ENCODE results near the gene HOTAIR. TPM values are rescaled to one million over a fixed set of nuclear protein-coding genes. Genes with fewer than 3 reads are reported as not detected.
A peak's percentile ranks its signal among the peaks of the same experiment; 100 is the strongest.

The HOTAIR gene
- polyA plus RNA-seq, 1 donor from 2014 or later: not detected

- no peak overlapping the region for H3K9ac ChIP-seq (ENCODE audit: low read length)
These were observed 34.7 kb upstream of the HOTAIR start for GRCh38 chr12:54009171-54010052.

GRCh38 chr12:54008260-54008552, 33.5 kb upstream of the HOTAIR start:
- no peaks in the 10 kb centered on the region for H3K9me3 ChIP-seq (ENCODE audit: low read length)
- no peak overlapping the region for H2AFZ ChIP-seq (ENCODE audit: low read depth, low read length)
- no peaks in the 10 kb centered on the region for H3K9me2 ChIP-seq (ENCODE audit: insufficient read depth, low read length)
- no peaks in the 10 kb centered on the region for H3K79me2 ChIP-seq (replicated peaks; ENCODE audit: insufficient read depth, low read length)
- H3K27me3 ChIP-seq (ENCODE audit: insufficient read depth, low read depth, low read length): peaks cover 99% of the 10 kb centered on the region
- H3F3A ChIP-seq (ENCODE audit: insufficient read depth, low read length, poor library complexity, severe bottlenecking): no peaks in the 10 kb centered on the region
- H3K4me3 ChIP-seq (ENCODE audit: low read length): no peak overlapping the region
- H3K36me3 ChIP-seq (ENCODE audit: insufficient read depth, low read length): no peaks in the 10 kb centered on the region
- no peak overlapping the region for H3K27ac ChIP-seq (ENCODE audit: low read length)
- TF ChIP-seq SMC3 (conservative IDR thresholded peaks at IDR 0.05; ENCODE audit: poor library complexity): no peak
- no peak overlapping the region for H3K4me2 ChIP-seq (ENCODE audit: low read length)
- H4K20me1 ChIP-seq (ENCODE audit: insufficient read depth): no peaks in the 10 kb centered on the region
- no peak overlapping the region for H3K9ac ChIP-seq (ENCODE audit: low read length)

More at GRCh38 chr12:54009171-54010052, 34.7 kb upstream of the HOTAIR start:
- peak overlapping the region; percentile 55 for H3K4me3 ChIP-seq (ENCODE audit: low read length)
- no peak overlapping the region for H2AFZ ChIP-seq (ENCODE audit: low read depth, low read length)
- TF ChIP-seq EZH2 (IDR thresholded peaks at IDR 0.05; ENCODE audit: borderline replicate concordance, insufficient read depth, low read length, poor library complexity, severe bottlenecking): no peak
- no peak for TF ChIP-seq RAD21 (conservative IDR thresholded peaks at IDR 0.05)
- TF ChIP-seq POLR2AphosphoS5 (IDR thresholded peaks at IDR 0.05): no peak
- TF ChIP-seq TAF1 (IDR thresholded peaks at IDR 0.05; ENCODE audit: low read depth): peak; percentile 39
- H3F3A ChIP-seq (ENCODE audit: insufficient read depth, low read length, poor library complexity, severe bottlenecking): no peaks in the 10 kb centered on the region
- no peak overlapping the region for H3K27ac ChIP-seq (ENCODE audit: low read length)
- H3K4me2 ChIP-seq (ENCODE audit: low read length): no peak overlapping the region
- no peaks in the 10 kb centered on the region for H3K9me3 ChIP-seq (ENCODE audit: low read length)
- no peaks in the 10 kb centered on the region for H3K36me3 ChIP-seq (ENCODE audit: insufficient read depth, low read length)
- H3K9me2 ChIP-seq (ENCODE audit: insufficient read depth, low read length): no peaks in the 10 kb centered on the region
- H3K27me3 ChIP-seq (ENCODE audit: insufficient read depth, low read depth, low read length): peaks cover 99% of the 10 kb centered on the region
- no peaks in the 10 kb centered on the region for H3K79me2 ChIP-seq (replicated peaks; ENCODE audit: insufficient read depth, low read length)
- no peaks in the 10 kb centered on the region for H4K20me1 ChIP-seq (ENCODE audit: insufficient read depth)

- H3K79me2 ChIP-seq (replicated peaks; ENCODE audit: insufficient read depth, low read length): no peaks in the 10 kb centered on the region
- no peak overlapping the region for H3K27ac ChIP-seq (ENCODE audit: low read length)
- H3K27me3 ChIP-seq (ENCODE audit: insufficient read depth, low read depth, low read length): peaks cover 99% of the 10 kb centered on the region
- H3K9me3 ChIP-seq (ENCODE audit: low read length): no peaks in the 10 kb centered on the region
- no peaks in the 10 kb centered on the region for H3F3A ChIP-seq (ENCODE audit: insufficient read depth, low read length, poor library complexity, severe bottlenecking)
- TF ChIP-seq RAD21 (conservative IDR thresholded peaks at IDR 0.05): no peak
- no peak for TF ChIP-seq SMC3 (conservative IDR thresholded peaks at IDR 0.05; ENCODE audit: poor library complexity)
- no peak for TF ChIP-seq POLR2AphosphoS5 (IDR thresholded peaks at IDR 0.05)
- no peak for TF ChIP-seq EZH2 (IDR thresholded peaks at IDR 0.05; ENCODE audit: borderline replicate concordance, insufficient read depth, low read length, poor library complexity, severe bottlenecking)
- TF ChIP-seq CTCF (IDR thresholded peaks at IDR 0.05; ENCODE audit: poor library complexity, severe bottlenecking): no peak
- no peak for TF ChIP-seq TAF1 (IDR thresholded peaks at IDR 0.05; ENCODE audit: low read depth)
- TF ChIP-seq MXI1 (conservative IDR thresholded peaks at IDR 0.05; ENCODE audit: poor library complexity, severe bottlenecking): no peak
- TF ChIP-seq REST (IDR thresholded peaks at IDR 0.05; ENCODE audit: borderline replicate concordance): no peak
- no peak for TF ChIP-seq EP300 (conservative IDR thresholded peaks at IDR 0.05; ENCODE audit: poor library complexity, severe bottlenecking)
- no peak overlapping the region for H3K4me3 ChIP-seq (ENCODE audit: low read length)
- no peak overlapping the region for H3K9ac ChIP-seq (ENCODE audit: low read length)
- H2AFZ ChIP-seq (ENCODE audit: low read depth, low read length): no peak overlapping the region
- H3K36me3 ChIP-seq (ENCODE audit: insufficient read depth, low read length): no peaks in the 10 kb centered on the region
- no peaks in the 10 kb centered on the region for H3K9me2 ChIP-seq (ENCODE audit: insufficient read depth, low read length)
- no peak overlapping the region for H3K4me2 ChIP-seq (ENCODE audit: low read length)
- H4K20me1 ChIP-seq (ENCODE audit: insufficient read depth): no peaks in the 10 kb centered on the region
These were observed 32.9 kb upstream of the HOTAIR start for GRCh38 chr12:54007538-54008259.
